HG02870 (cell line): ENCODE data around the gene CCPG1.

Experiments
- ATAC-seq: cut with Tn5 transposase; IDR thresholded peaks from one replicate; pipeline ENCODE4 v1.9.1; 2021; ENCODE audit warnings: mild to moderate bottlenecking, moderate library complexity; ENCODE audit not compliant: unreplicated experiment

Gene CCPG1

DNA sequence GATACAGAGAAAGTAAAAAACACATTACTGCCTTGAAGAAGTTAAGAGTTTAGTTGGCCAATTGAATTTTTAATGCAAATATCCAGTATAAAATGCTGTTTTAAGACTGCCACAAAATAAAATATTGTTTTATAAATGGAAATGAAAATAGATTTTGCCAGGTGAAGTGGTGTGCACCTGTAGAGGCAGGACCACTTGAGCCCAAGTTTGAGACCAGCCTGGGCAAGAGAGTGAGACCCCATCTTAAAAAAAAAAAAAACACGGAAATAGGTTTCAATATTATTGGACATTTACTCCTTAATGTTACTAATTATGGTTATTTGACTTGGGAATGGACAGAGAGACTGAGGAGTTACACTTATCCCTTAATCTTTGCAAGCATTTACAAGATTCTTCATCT is 87.2 kb downstream of the CCPG1 start:
- no peak for ATAC-seq

DNA sequence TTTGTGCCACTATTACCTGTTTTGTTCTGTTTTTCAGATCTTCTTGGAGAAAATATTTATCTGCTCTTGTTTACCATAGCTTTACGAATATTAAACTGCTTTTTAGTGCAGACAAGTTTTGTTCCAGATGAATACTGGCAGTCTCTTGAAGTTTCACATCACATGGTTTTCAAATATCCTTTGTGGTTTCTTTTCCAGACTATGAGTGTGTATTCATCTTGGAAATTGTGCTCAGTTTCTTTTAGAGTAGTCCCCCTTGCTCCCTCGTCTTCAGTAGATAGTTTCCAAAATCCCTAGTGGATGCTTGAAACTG is 88.0 kb downstream of the CCPG1 start:
- no peak for ATAC-seq

DNA sequence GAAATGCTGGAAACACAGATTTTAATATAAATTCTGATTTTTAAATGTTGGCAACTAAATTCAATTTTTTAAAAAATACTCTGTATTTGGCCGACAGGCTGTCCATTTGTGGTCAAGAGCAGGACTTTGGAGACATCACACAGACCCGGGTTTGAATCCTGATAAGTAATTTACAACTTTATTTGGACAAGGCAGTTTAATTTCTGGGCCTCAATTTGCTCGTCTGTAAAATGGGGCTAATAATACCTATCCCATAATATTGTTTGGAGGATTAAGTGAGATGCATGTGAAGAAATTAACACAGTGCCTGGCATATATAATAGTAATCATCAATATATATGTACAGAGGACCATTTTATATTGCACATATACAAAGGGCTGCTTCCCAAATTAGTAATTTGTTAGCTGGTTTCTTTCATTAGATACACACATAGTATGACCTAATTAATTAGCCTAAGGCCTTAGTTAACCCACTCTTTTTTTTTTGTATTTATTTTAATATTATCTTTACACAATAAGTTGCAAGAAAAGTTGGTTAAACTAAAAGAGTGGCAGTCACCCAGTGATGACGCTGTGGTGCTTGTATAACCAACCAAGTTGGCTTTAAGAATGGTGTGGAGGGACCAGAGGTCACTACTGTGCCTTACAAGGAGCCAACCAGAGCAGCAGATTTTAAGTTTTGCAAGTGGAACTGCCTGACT is 88.5 kb downstream of the CCPG1 start:
- no peak for ATAC-seq

DNA sequence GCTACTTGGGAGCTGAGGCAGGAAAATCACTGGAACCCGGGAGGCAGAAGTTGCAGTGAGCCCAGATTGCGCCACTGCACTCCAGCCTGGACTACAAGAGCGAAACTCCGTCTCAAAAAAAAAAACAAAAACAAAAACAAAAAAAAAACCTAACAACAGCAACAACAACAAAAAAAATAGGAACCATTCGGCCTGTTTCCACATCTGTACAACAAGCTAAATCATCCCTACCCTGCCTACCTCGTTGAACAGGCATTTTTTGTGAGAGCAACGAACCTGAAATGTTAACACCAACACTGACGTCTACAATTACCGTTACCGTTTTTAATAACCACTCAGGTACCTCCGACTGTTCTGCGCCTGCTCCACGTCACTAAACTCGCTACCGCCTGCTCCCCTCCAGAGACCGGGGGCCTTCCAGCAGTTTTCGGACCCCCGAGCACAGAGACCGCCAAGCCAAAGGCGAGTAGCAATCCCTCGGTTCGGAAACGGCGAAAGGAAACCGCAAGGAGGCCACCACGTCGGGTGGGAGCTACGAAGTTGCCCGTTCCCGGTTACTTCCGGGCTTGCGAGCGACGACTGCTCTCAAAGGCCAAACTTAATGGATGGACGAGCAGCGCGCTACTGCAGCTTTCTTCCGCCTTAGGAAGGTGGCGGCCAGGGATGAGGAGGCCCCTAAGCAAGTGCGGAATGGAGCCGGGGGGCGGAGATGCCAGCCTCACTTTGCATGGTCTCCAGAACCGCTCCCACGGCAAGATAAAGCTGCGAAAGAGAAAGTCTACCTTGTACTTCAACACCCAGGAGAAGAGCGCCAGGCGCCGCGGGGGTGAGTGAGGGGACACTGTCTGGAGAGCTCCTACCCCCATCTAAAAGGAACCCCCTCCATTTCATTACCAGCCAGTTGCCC is 89.3 kb downstream of the CCPG1 start, which contains the start of the genes PIGB and PIGBOS1:
Gene PIGB (plus strand): TSS at position 635 of the 907 bp plus-strand sequence. CDS start 29 bp downstream, at position 664.
Gene PIGBOS1 (minus strand): TSS at position 536 of the 907 bp plus-strand sequence. CDS start 1,331 bp downstream, outside the sequence.
- ATAC-seq: peak; percentile 89
